ENCODE data around the gene SLCO4C1. TPM values are rescaled to one million over a fixed set of nuclear protein-coding genes. Genes with fewer than 3 reads are reported as not detected.
A peak's percentile ranks its signal among the peaks of the same experiment; 100 is the strongest.

The SLCO4C1 gene
- total and polyA plus RNA-seq, 2 of the 13 experiments (the other 11 are each of a cell fraction or from before 2014, with no cell fraction given) = 1.3 to 7.8 TPM

- no peak for TF ChIP-seq THAP9 (CRISPR knock-in tag; IDR thresholded peaks at IDR 0.05; ENCODE audit: borderline replicate concordance)
- peak; percentile 83 for TF ChIP-seq NCOA2 (CRISPR knock-in tag; IDR thresholded peaks at IDR 0.05)
- TF ChIP-seq ARID5B (CRISPR knock-in tag; IDR thresholded peaks at IDR 0.05) = peak; percentile 92
- 0 out of 2 replicates have a peak, but pooled peaks have one; percentile 15 for TF ChIP-seq ZNF644 (CRISPR knock-in tag; IDR thresholded peaks at IDR 0.05; ENCODE audit: low read depth)
- TF ChIP-seq PPARG (CRISPR knock-in tag; conservative IDR thresholded peaks at IDR 0.05) = peak; percentile 51
- no peak for TF ChIP-seq ZNF549 (CRISPR knock-in tag; IDR thresholded peaks at IDR 0.05)
- TF ChIP-seq SOX5 (CRISPR knock-in tag; IDR thresholded peaks at IDR 0.05; ENCODE audit: borderline replicate concordance) = peak; percentile 85; the same call in 1 of the 2 replicates
- TF ChIP-seq MBD4 (IDR thresholded peaks at IDR 0.05; ENCODE audit: borderline replicate concordance, low read length) = 0 out of 2 replicates have a peak, but pooled peaks have one; percentile 44
- no peak for TF ChIP-seq ZNF720 (CRISPR knock-in tag; IDR thresholded peaks at IDR 0.05)
- no peak for TF ChIP-seq NR1H2 (CRISPR knock-in tag; IDR thresholded peaks at IDR 0.05; ENCODE audit: borderline replicate concordance, low read depth)
- peak; percentile 75 for TF ChIP-seq GATAD2A (CRISPR knock-in tag; IDR thresholded peaks at IDR 0.05)
- peak; percentile 50; the same call in 1 of the 2 replicates for TF ChIP-seq NR2F6 (IDR thresholded peaks at IDR 0.05)
- peak; percentile 42; the same call in 1 of the 2 replicates for TF ChIP-seq NR2F6 (CRISPR knock-in tag; IDR thresholded peaks at IDR 0.05)
- no peak for TF ChIP-seq WIZ (CRISPR knock-in tag; IDR thresholded peaks at IDR 0.05)
- TF ChIP-seq SOX6 (IDR thresholded peaks at IDR 0.05) = no peak
- TF ChIP-seq SOX6 (CRISPR knock-in tag; IDR thresholded peaks at IDR 0.05) = peak; percentile 90
- TF ChIP-seq XRCC5 (optimal IDR thresholded peaks at IDR 0.05; ENCODE audit: low read length) = no peak
- TF ChIP-seq, protein P1, sequence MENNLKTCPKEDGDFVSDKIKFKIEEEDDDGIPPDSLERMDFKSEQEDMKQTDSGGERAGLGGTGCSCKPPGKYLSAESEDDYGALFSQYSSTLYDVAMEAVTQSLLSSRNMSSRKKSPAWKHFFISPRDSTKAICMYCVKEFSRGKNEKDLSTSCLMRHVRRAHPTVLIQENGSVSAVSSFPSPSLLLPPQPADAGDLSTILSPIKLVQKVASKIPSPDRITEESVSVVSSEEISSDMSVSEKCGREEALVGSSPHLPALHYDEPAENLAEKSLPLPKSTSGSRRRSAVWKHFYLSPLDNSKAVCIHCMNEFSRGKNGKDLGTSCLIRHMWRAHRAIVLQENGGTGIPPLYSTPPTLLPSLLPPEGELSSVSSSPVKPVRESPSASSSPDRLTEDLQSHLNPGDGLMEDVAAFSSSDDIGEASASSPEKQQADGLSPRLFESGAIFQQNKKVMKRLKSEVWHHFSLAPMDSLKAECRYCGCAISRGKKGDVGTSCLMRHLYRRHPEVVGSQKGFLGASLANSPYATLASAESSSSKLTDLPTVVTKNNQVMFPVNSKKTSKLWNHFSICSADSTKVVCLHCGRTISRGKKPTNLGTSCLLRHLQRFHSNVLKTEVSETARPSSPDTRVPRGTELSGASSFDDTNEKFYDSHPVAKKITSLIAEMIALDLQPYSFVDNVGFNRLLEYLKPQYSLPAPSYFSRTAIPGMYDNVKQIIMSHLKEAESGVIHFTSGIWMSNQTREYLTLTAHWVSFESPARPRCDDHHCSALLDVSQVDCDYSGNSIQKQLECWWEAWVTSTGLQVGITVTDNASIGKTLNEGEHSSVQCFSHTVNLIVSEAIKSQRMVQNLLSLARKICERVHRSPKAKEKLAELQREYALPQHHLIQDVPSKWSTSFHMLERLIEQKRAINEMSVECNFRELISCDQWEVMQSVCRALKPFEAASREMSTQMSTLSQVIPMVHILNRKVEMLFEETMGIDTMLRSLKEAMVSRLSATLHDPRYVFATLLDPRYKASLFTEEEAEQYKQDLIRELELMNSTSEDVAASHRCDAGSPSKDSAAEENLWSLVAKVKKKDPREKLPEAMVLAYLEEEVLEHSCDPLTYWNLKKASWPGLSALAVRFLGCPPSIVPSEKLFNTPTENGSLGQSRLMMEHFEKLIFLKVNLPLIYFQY (CRISPR knock-in tag; IDR thresholded peaks at IDR 0.05; ENCODE audit: borderline replicate concordance) = no peak
- TF ChIP-seq REL (CRISPR knock-in tag; conservative IDR thresholded peaks at IDR 0.05) = no peak
- TF ChIP-seq ZNF101 (CRISPR knock-in tag; IDR thresholded peaks at IDR 0.05; ENCODE audit: borderline replicate concordance, low read depth) = no peak
- TF ChIP-seq ISL2 (CRISPR knock-in tag; IDR thresholded peaks at IDR 0.05) = peak; percentile 92
- TF ChIP-seq SRY (CRISPR knock-in tag; IDR thresholded peaks at IDR 0.05) = no peak
- no peak for TF ChIP-seq ZNF839 (CRISPR knock-in tag; IDR thresholded peaks at IDR 0.05; ENCODE audit: borderline replicate concordance)
Measured at GRCh38 chr5:102216678-102217077, 79.4 kb downstream of the SLCO4C1 start (continued).
